T-helper 9 cell (primary cell): ENCODE data around the gene TEX54.

ENCODE experiments used
- DNase-seq: peaks from one replicate; pipeline ENCODE4 v3.0.0-alpha.2; 2020

The TEX54 gene

GRCh38 chr11:62782753-62783152 lies 49.9 kb downstream of the TEX54 start:
- no peak for DNase-seq
